ELF-1 (cell line): Measurements from ENCODE around the gene IRF9.
A peak's percentile ranks its signal among the peaks of the same experiment; 100 is the strongest.
"Not testable (repeated sequence)": the region's sequence is repeated elsewhere in the genome, so short reads cannot be mapped to it uniquely, and the experiment has no call there.

Experiments
- DNase-seq: peaks from one replicate; pipeline ENCODE4 v3.0.0-alpha.2; 2016; ENCODE audit warnings: low read depth, low spot score

The IRF9 gene

DNA sequence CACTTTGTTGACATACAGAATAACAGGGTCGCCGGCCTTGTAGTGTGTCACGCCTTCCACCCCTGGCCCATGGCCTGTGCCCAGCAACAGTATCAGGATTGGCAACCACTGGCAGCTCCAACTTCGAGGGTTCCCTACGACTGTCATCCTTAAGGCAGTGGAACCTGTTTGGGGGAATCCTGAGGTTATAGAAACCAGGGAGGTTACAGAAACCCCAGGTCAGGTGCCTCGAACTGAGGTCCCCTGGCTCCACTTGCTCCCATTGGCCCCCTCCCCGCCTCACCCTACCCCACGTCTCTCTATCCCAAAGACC lies 33.8 kb downstream of the IRF9 start:
- DNase-seq, result no peak

DNA sequence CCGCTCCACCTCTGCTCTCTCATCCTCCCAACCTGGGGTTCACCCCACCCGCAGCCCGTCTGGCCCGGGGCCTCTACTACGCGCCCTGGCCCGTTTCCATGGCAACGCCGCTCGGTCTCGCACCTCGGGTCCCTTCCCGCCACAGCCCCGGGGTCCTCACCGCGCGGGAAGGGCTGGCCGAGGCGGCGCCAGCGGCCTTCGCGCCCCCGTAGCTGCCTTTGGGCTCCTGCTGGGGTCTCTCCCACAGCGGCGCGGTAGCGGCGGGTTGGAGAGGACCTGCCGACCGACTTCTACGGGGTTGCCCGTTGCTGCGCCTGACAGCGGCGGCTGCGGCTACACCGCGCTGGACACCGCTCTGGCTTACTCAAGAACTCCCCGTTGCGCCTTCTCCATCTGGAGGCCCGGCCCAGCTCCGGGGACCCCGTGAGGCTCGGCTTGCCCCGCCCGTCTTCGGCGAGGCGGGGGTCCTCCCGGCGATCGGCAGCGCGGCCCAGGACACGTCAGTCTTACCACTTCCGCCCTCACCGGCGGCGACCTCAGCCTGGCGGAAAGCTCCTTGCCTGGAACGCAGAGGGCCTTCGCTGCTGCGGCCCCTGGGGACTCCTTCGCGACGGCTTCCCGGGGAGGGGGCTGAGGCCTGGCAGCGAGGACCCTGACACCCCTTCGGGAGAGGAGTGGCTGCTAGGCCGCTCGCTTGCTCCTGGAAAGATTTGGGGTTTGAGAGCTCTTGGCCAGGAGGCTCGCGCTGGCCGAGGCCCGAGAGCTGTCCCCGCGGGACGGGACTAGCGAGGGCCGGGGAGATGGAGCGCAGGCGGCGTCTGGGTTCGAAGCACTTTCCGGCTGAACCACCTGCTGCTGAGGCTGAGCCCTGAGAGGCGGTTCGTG lies 34.4 kb downstream of the IRF9 start, which contains the start of gene TM9SF1:
Gene TM9SF1 (minus strand): TSS at position 256 of the 885 bp plus-strand sequence. CDS start 422 bp downstream, outside the sequence.
- DNase-seq, result peak; percentile 92

GRCh38 chr14:24196071-24197055 lies 35.3 kb downstream of the IRF9 start:
- peak; percentile 60 for DNase-seq

DNA sequence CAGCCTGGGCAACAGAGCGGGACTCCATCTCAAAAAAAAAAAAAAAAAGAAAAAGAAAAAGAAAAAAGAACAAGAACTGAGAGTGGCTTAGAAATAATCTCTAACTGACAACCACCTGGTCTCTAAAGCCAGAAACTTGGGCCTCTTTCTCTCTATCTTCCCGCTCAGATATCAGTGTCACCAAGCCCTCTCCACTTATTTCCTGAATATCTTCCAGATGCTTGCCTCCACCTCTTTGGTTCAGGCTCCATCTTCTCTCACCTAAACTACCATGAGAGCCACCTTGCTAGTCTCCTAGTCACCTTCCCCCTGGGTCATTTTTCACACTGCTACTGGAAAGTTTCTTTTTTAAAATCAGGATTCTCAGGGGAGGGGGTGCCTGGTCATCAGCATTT lies 36.0 kb downstream of the IRF9 start:
- DNase-seq, result no peak

- no peak for DNase-seq
These were observed 37.9 kb downstream of the IRF9 start for GRCh38 chr14:24198814-24199524.

GRCh38 chr14:24202538-24202937 lies 41.5 kb downstream of the IRF9 start:
- DNase-seq, result peak; percentile 35

DNA sequence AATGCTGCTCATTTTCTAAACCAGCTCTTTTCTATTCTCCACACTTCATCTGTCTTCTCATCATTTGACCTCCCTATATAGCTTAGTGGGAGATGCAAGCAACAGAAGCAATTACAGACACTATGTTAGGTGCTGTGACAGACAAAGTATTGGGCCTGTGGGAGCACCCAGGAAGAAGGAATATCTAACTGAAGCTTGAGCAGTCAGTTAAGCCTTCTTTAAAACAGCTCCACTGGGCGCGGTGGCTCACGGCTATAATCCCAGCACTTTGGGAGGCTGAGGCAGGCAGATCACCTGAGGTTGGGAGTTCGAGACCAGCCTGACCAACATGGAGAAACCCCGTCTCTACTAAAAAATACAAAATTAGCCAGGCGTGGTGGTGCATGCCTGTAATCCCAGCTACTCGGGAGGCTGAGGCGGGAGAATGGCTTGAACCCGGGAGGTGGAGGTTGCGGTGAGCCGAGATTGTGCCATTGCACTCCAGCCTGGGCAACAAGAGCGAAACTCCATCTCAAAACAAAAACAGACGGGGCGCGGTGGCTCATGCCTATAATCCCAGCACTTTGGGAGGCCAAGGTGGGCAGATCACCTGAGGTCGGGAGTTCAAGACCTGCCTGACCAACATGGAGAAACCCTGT lies 42.3 kb downstream of the IRF9 start:
- not testable (repeated sequence) for DNase-seq

DNA sequence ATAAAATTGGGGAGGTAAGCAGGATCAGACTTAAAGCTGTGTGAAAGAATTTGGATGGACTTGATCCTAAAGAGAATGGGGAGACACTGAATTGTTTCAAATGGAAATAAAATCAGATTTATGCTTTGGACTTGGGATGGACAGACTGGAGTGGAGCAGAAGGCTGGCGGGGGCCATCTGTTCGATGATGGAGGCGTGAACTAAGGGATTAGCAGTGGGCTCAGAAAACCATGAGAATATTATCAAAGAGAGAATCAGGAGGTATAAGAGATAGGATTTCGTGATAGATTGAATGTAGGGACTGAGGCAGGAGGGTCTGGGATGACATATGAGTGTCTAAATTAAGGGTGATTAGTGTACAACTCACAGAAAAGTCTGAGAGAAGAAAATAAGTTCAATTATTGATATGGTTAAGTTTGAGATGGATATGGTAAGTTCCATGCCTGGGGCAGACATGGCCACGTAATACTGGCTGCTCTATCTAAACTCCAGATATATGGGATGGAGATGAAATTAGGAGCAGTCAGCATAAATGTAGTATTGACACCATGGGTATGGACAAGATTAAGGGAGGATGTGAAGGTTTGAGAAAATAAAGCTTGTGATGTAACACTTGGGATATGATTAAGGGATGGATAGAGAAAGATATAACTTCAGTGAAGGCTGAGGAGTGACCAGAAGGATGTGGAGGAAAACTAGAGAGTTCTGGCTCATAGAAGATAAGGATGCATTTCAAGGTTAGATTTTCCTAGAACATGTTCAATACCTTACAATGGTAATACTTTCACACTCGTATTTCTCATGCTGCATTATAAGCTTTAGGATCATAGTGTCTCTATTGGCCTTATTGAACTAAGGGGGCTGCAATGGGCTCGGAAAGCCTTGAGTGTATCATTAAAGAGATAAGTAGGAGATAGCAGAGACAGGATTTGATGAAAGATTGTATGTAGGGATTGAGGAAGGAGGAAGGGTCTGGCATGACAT lies 43.4 kb downstream of the IRF9 start:
- no peak for DNase-seq

DNA sequence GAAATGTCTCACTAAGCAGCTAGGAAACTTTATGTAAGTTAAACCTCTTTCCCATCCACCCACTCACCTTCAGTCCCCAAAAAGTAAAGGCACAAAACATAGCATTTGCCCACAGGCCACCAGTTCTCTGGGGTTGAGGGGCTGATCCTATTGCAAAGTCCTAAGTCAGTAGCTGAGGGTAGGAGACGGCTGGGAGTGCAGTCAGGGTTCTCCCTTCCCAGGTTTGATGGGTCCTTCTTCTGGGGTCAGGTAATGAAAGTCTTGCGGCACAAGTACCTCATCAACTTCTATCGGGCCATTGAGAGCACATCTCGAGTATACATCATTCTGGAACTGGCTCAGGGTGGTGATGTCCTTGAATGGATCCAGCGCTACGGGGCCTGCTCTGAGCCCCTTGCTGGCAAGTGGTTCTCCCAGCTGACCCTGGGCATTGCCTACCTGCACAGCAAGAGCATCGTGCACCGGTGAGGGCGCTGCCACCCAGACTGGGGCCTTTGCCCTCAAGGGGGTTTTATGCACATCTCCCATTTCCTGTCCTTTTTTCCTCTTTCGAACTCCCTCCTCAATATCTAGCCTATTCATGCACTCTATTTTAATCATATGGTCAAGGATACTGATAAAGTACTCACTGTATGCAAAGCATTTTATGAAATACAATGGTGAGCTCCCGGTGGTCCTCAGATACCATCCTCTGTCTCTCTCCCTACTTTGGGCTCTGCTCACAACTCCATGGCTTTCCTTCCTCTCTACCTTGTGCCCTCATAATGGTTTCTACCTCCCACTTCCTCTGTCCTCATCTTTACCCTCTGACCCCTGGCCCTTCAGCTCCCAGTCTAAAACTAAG lies 45.4 kb downstream of the IRF9 start:
- no peak for DNase-seq

- DNase-seq, result no peak
These were observed 46.1 kb downstream of the IRF9 start for GRCh38 chr14:24207104-24207551.

- no peak for DNase-seq
These were observed 46.6 kb downstream of the IRF9 start for GRCh38 chr14:24207625-24208024.

GRCh38 chr14:24211311-24211710 lies 50.2 kb downstream of the IRF9 start:
- no peak for DNase-seq

DNA sequence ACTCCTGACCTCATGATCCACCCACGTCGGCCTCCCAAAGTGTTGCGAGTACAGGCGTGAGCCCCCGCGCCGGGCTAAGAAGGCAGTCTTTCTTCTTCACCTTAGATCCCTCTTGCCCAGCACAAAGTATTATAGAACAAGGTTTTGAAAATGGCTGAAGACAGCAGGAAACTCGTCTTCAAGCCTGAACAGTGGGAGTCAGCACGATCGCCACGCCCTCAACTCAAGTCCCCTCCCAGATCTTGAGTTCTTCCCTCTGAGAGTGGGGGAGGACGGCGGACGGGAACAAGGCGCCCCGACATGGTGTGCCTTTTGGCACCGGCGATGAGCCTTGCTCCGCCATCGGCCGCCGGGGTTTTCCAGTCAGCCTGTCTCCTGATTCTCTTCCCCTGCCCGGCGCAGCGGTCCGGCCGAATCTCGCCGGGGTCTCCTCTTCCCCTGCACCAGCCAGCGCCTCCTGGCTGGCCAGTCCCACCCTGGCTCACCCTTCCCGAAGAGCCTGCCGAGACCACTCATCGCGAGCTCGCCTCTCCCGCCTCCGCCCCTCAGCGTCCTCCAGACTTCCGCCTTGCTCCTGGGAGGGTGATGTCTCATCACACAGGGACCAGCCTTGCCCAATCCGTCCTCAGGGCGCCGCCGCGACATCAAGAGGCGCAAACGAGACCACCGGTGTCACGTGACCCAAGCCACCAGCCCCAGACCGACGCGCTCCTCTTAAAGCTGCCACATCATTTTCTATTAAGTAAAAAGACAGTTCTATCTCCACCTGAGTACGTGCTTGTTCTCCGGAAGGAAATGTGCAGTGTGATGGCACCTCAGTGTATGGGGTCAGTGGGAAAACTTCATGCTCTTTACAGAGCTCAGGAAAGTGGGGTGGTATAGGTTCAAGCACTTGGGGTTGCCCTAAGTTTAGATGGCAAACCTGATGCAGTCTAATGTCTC lies 52.1 kb downstream of the IRF9 start, which contains the start of gene CHMP4A:
Gene CHMP4A (minus strand): TSS at position 565 of the 942 bp plus-strand sequence. CDS start 49 bp downstream, at position 516.
- DNase-seq, result peak; percentile 99

GRCh38 chr14:24213866-24214662 lies 53.0 kb downstream of the IRF9 start:
- no peak for DNase-seq

- peak; percentile 91 for DNase-seq
These were observed 54.7 kb downstream of the IRF9 start, which contains the start of gene MDP1 for GRCh38 chr14:24215495-24216344. TSS of gene MDP1 (minus strand) at chr14:24216066. CDS start at chr14:24215955, 111 bp downstream.
